H1 (cell line): ENCODE data around the gene IDUA. TPM values are rescaled to one million over a fixed set of nuclear protein-coding genes. Genes with fewer than 3 reads are reported as not detected.

Experiments used
- CTCF ChIA-PET: fragments of 300-600 bp; sonication (Branson Sonifier 250); formaldehyde crosslinking; loops from one replicate; lab custom pipeline; 2021; ENCODE audit not compliant: partially characterized antibody; lab: Charles Lee
- POLR2A ChIA-PET: fragments of 300-600 bp; sonication (Branson Sonifier 250); formaldehyde crosslinking; loops from one replicate; lab custom pipeline; 2021; ENCODE audit warnings: inconsistent platforms; ENCODE audit not compliant: partially characterized antibody; lab: Charles Lee
- DNase-seq, 2 experiments: peaks; one replicate each; pipeline versions ENCODE4 v3.0.0 to v3.0.0-alpha.2; 2010 to 2022; ENCODE audit warnings: low spot score in 2 of 2, low read depth in 1 of 2, mixed read lengths in 1 of 2
- FAIRE-seq: peaks from 2 replicates; lab custom pipeline; 2011; peaks lifted over from hg19 to GRCh38; lab: Jason Lieb, UNC
- H2AFZ ChIP-seq: 2 replicates; pipeline ENCODE4 v1.8.1; 2012; ENCODE audit warnings: low read length, inconsistent platforms
- H2AK5ac ChIP-seq: 2 replicates; pipeline ENCODE4 v1.6.1; 2013; ENCODE audit warnings: low read depth, low read length
- H2BK120ac ChIP-seq: replicated peaks from 2 replicates; pipeline ENCODE3; 2013; ENCODE audit warnings: low read depth, low read length, inconsistent platforms
- H2BK12ac ChIP-seq: 2 replicates; pipeline ENCODE4 v1.6.1; 2013; ENCODE audit warnings: low read depth, low read length
- H2BK15ac ChIP-seq: 2 replicates; pipeline ENCODE4 v1.6.1; 2013; ENCODE audit warnings: low read length
- H2BK20ac ChIP-seq: 2 replicates; pipeline ENCODE4 v1.6.1; 2013; ENCODE audit warnings: low read length
- H2BK5ac ChIP-seq: 2 replicates; pipeline ENCODE4 v1.6.1; 2013; ENCODE audit warnings: low read depth, low read length
- H3K14ac ChIP-seq: 2 replicates; pipeline ENCODE4 v1.6.1; 2013; ENCODE audit warnings: inconsistent platforms; ENCODE audit not compliant: insufficient read length
- H3K18ac ChIP-seq: 2 replicates; pipeline ENCODE4 v1.6.1; 2013; ENCODE audit warnings: low read length; ENCODE audit errors: extremely low read depth
- H3K23ac ChIP-seq: 2 replicates; pipeline ENCODE4 v1.6.1; 2013; ENCODE audit warnings: inconsistent platforms; ENCODE audit not compliant: insufficient read length
- H3K23me2 ChIP-seq: 2 replicates; pipeline ENCODE4 v1.6.1; 2013; ENCODE audit warnings: low read depth, low read length
- H3K27ac ChIP-seq: 2 replicates; pipeline ENCODE4 v1.6.1; 2011; ENCODE audit warnings: low read depth, low read length, inconsistent platforms
- H3K27me3 ChIP-seq, 4 experiments: replicated peaks in 1 of 4; 1 replicate in 1 of 4; 2 replicates in 3 of 4; pipeline versions ENCODE4 v1.6.1 to v1.8.1; 2011 to 2013; ENCODE audit warnings: low read length in 3 of 4, mild to moderate bottlenecking in 3 of 4, inconsistent platforms in 2 of 4, mixed read lengths in 2 of 4, moderate library complexity in 1 of 4; ENCODE audit not compliant: control insufficient read depth in 3 of 4, insufficient read depth in 3 of 4; ENCODE audit errors: extremely low read depth in 1 of 4
- H3K36me3 ChIP-seq, 4 experiments: 2 replicates each; pipeline versions ENCODE4 v1.6.1 to v1.8.1; 2011 to 2013; ENCODE audit warnings: mild to moderate bottlenecking in 4 of 4, low read length in 3 of 4, moderate library complexity in 2 of 4, control low read depth in 1 of 4, inconsistent platforms in 1 of 4; ENCODE audit not compliant: insufficient read depth in 4 of 4, control insufficient read depth in 2 of 4
- H3K4ac ChIP-seq: replicated peaks from 2 replicates; pipeline ENCODE3; 2013; ENCODE audit warnings: low read length, low read depth, mixed read lengths, inconsistent platforms; ENCODE audit not compliant: insufficient read length
- H3K4me1 ChIP-seq, 4 experiments: replicated peaks in 1 of 4; 1 replicate in 1 of 4; 2 replicates in 3 of 4; pipeline versions ENCODE4 v1.6.1 to v1.8.1; 2011 to 2013; ENCODE audit warnings: low read length in 3 of 4, inconsistent platforms in 2 of 4, mixed read lengths in 1 of 4; ENCODE audit not compliant: insufficient read depth in 4 of 4, control insufficient read depth in 3 of 4
- H3K4me2 ChIP-seq, 2 experiments: 2 replicates each; pipeline versions ENCODE4 v1.6.1 to v1.8.1; 2011 to 2013; ENCODE audit warnings: low read depth in 2 of 2, low read length in 2 of 2, control low read depth in 1 of 2, inconsistent platforms in 1 of 2, mild to moderate bottlenecking in 1 of 2; ENCODE audit not compliant: insufficient read depth in 1 of 2
- H3K4me3 ChIP-seq, 4 experiments: fragments of 200-600, 300-600 bp in 1 of 4; sonication (generic), shearing (Covaris generic), sonication (Bioruptor Twin) in 1 of 4; 2 replicates each; pipeline versions ENCODE4 v1.5.1 to v1.8.1; 2011 to 2016; ENCODE audit warnings: low read length in 4 of 4, low read depth in 3 of 4, control low read depth in 2 of 4, inconsistent platforms in 2 of 4, mild to moderate bottlenecking in 2 of 4, mixed read lengths in 1 of 4, moderate library complexity in 1 of 4; ENCODE audit not compliant: insufficient read depth in 2 of 4; ENCODE audit errors: extremely low read depth in 1 of 4
- H3K56ac ChIP-seq: replicated peaks from 2 replicates; pipeline ENCODE3; 2013; ENCODE audit warnings: low read depth, mild to moderate bottlenecking, mixed read lengths, low read length, inconsistent platforms; ENCODE audit not compliant: insufficient read length
- H3K79me1 ChIP-seq: 2 replicates; pipeline ENCODE4 v1.6.1; 2013; ENCODE audit warnings: low read depth, low read length, control low read depth
- H3K79me2 ChIP-seq, 2 experiments: 2 replicates each; pipeline versions ENCODE4 v1.6.1 to v1.8.1; 2012 to 2013; ENCODE audit warnings: low read length in 2 of 2, mild to moderate bottlenecking in 2 of 2, inconsistent platforms in 1 of 2; ENCODE audit not compliant: insufficient read depth in 2 of 2, control insufficient read depth in 1 of 2
- H3K9ac ChIP-seq, 4 experiments: replicated peaks in 1 of 4; 1 replicate in 1 of 4; 2 replicates in 3 of 4; pipeline versions ENCODE4 v1.6.1 to v1.8.1; 2011 to 2013; ENCODE audit warnings: low read depth in 3 of 4, low read length in 3 of 4, control low read depth in 2 of 4, mild to moderate bottlenecking in 2 of 4, moderate library complexity in 2 of 4, inconsistent platforms in 1 of 4; ENCODE audit errors: extremely low read depth in 1 of 4
- H3K9me3 ChIP-seq, 2 experiments: 2 replicates each; pipeline versions ENCODE4 v1.6.1 to v1.8.1; 2012 to 2013; ENCODE audit warnings: mild to moderate bottlenecking in 2 of 2, moderate library complexity in 2 of 2, control low read depth in 1 of 2, inconsistent platforms in 1 of 2, low read depth in 1 of 2, low read length in 1 of 2, mixed read lengths in 1 of 2; ENCODE audit not compliant: insufficient read depth in 2 of 2
- H4K20me1 ChIP-seq, 2 experiments: replicated peaks in 1 of 2; 2 replicates each; pipeline versions ENCODE3 to v1.8.1; 2011 to 2013; ENCODE audit warnings: inconsistent platforms in 2 of 2, low read length in 2 of 2, mild to moderate bottlenecking in 1 of 2; ENCODE audit not compliant: insufficient read depth in 2 of 2, control insufficient read depth in 1 of 2
- H4K5ac ChIP-seq: 2 replicates; pipeline ENCODE4 v1.6.1; 2013; ENCODE audit warnings: low read length, low read depth, mixed read lengths, inconsistent platforms; ENCODE audit not compliant: insufficient read length
- H4K8ac ChIP-seq: 2 replicates; pipeline ENCODE4 v1.8.0; 2013; ENCODE audit warnings: mild to moderate bottlenecking, moderate library complexity, low read length, inconsistent platforms; ENCODE audit not compliant: insufficient read depth; ENCODE audit errors: extremely low read depth
- H4K91ac ChIP-seq: replicated peaks from 2 replicates; pipeline ENCODE3; 2013; ENCODE audit warnings: low read length, mixed read lengths, inconsistent platforms; ENCODE audit not compliant: insufficient read length
- BCL11A ChIP-seq, 2 experiments: IDR thresholded peaks; one replicate each; pipeline ENCODE4 v1.6.1; 2011; ENCODE audit warnings: low read depth in 2 of 2, low read length in 2 of 2, mild to moderate bottlenecking in 2 of 2
- RBBP5 ChIP-seq: IDR thresholded peaks from 2 replicates; pipeline ENCODE4 v1.7.1; 2012; ENCODE audit warnings: low read depth, mild to moderate bottlenecking, inconsistent platforms, low read length, moderate library complexity, borderline replicate concordance
- TAF7 ChIP-seq: optimal IDR thresholded peaks from 2 replicates; pipeline ENCODE3; 2011; ENCODE audit warnings: low read depth, mild to moderate bottlenecking, inconsistent platforms, low read length, moderate library complexity, borderline replicate concordance
- WGBS, 2 experiments: shearing (Covaris generic) in 1 of 2; methylation state at CpG; one replicate each; pipeline versions ENCODE4 v1.1.6 to v1.1.7; 2013 to 2015; ENCODE audit warnings: low lambda C conversion rate in 2 of 2, mixed read lengths in 2 of 2, inconsistent platforms in 1 of 2, low coverage in 1 of 2, missing lambda C conversion rate in 1 of 2; ENCODE audit not compliant: insufficient replicate concordance in 2 of 2, insufficient coverage in 1 of 2, insufficient read length in 1 of 2; ENCODE audit errors: extremely low coverage in 1 of 2, missing lambda C conversion rate in 1 of 2; 5-methylcytosine and 5-hydroxymethylcytosine counted together
- polyA plus RNA-seq, 7 experiments: library from polyadenylated mRNA; depleted of rRNA in 3 of 7; stranded (reverse) in 5 of 7; unstranded in 2 of 7; fragments of >200 nt in 5 of 7; fragments of 200-250 nt in 2 of 7; gene quantifications; 1 replicate in 5 of 7; 2 replicates in 1 of 7; 4 replicates in 1 of 7; pipeline versions ENCODE4 v1.2.1 to v1.2.3, GENCODE V29; 2011 to 2013; ENCODE audit warnings: missing spikeins in 2 of 7, mixed read lengths in 2 of 7
- total RNA-seq: library from RNA; stranded (reverse); fragmentation: NEBNext Ultra II Directional; extraction: Animal tissue kit (Norgen Biotek cat#: 25700); gene quantifications from 2 replicates; pipeline ENCODE4 v1.2.1, GENCODE V29; 2021

The IDUA gene
- total and polyA plus RNA-seq, 2 of the 8 experiments (the other 6 are each of a cell fraction or from before 2014, with no cell fraction given), result 2.8 to 4.8 TPM

GRCh38 chr4:998096-998691 lies 11.3 kb downstream of the IDUA start:
- H3K36me3 ChIP-seq, result no peaks in the 10 kb centered on the region
- no peak overlapping the region for H2BK5ac ChIP-seq
- no peaks in the 10 kb centered on the region for H3K9me3 ChIP-seq
- no peak overlapping the region for H2BK120ac ChIP-seq
- H4K5ac ChIP-seq, result no peak overlapping the region
- no peak overlapping the region for H3K4ac ChIP-seq
- H3K4me2 ChIP-seq, result peak overlapping the region in 1 of 2 experiments; percentile 38; a peak in 1 of 4 replicates
- CTCF ChIA-PET, result interaction anchor here (0.7 to 1.3 kb wide), 6 partner anchors 9 to 263 kb away, joined by 3 to 4 read pairs (median 3); no protein-coding TSS in a partner anchor
- peaks cover 8% of the 10 kb centered on the region; the same call in 1 of the 2 replicates for H3K23me2 ChIP-seq
- POLR2A ChIA-PET, result interaction anchor here (0.6 kb wide), 1 partner anchor 529 kb away, joined by 3 read pairs; no protein-coding TSS in a partner anchor
- no peak overlapping the region for H3K56ac ChIP-seq
- H3K27ac ChIP-seq, result no peak overlapping the region
- 75% methylated on average over 9 of the region's 12 CpGs; no CpG with 5 or more reads in 1 of the 2 experiments for WGBS, 2 experiments
- H2BK15ac ChIP-seq, result no peak overlapping the region
- no peak overlapping the region for H3K14ac ChIP-seq
- H4K20me1 ChIP-seq, result peaks cover 2 to 24% of the 10 kb centered on the region in 2 experiments
- H3K79me2 ChIP-seq, result no peaks in the 10 kb centered on the region
- H4K91ac ChIP-seq, result no peak overlapping the region
- no peaks in the 10 kb centered on the region for H3K79me1 ChIP-seq
- DNase-seq (no peak), FAIRE-seq (no peak)
- peak overlapping the region; percentile 2; the same call in 1 of the 2 replicates for H2AK5ac ChIP-seq
- H3K4me1 ChIP-seq, result peaks cover 0 to 6% (median 4%) of the 10 kb centered on the region in 4 experiments; a peak in 5 of 7 replicates
- no peak overlapping the region for H3K9ac ChIP-seq
- H2BK20ac ChIP-seq, result no peak overlapping the region
- H2AFZ ChIP-seq, result no peak overlapping the region
- peak overlapping the region in 1 of 4 experiments; percentile 60; a peak in 1 of 8 replicates for H3K4me3 ChIP-seq
- no peak overlapping the region for H2BK12ac ChIP-seq
- no peak for TF ChIP-seq TAF7
- TF ChIP-seq RBBP5, result no peak
- no peak for TF ChIP-seq BCL11A (IDR thresholded peaks at IDR 0.05; ENCODE audit: low read depth in 2 of 2, low read length in 2 of 2)
- H3K23ac ChIP-seq, result no peak overlapping the region
- H3K27me3 ChIP-seq, result peaks cover 45 to 73% (median 69%) of the 10 kb centered on the region in 4 experiments
- H3K18ac ChIP-seq, result no peak overlapping the region
- no peak overlapping the region for H4K8ac ChIP-seq
